Stimulated activated CD8-positive, alpha-beta memory T cell treated with anti-CD3 and anti-CD28 coated beads, Interleukin-15, amount 100 ng/mL, for 4 hours (primary cell): ENCODE results near the gene INPP1.
"Not testable (repeated sequence)": the region's sequence is repeated elsewhere in the genome, so short reads cannot be mapped to it uniquely, and the experiment has no call there.

Experiments
- DNase-seq, 2 donors: peaks; one replicate each; pipeline ENCODE4 v3.0.0-alpha.2; 2020; ENCODE audit warnings: low read depth in 2 of 2

The INPP1 gene

GRCh38 chr2:190343536-190344275, at the start of gene INPP1:
TSS of gene INPP1 (plus strand) at chr2:190343589. CDS start at chr2:190360103, 16,514 bp downstream.
- DNase-seq = peak in 1 of 2 donors; percentile 21

- DNase-seq = not testable (repeated sequence)
Measured at GRCh38 chr2:190297880-190298279, 45.5 kb upstream of the INPP1 start.

- DNase-seq = no peak
Measured at GRCh38 chr2:190301032-190301431, 42.4 kb upstream of the INPP1 start.

GRCh38 chr2:190302052-190302451, 41.3 kb upstream of the INPP1 start:
- DNase-seq = no peak

GRCh38 chr2:190303647-190304046, 39.7 kb upstream of the INPP1 start:
- no peak for DNase-seq

- no peak for DNase-seq
Measured at GRCh38 chr2:190304404-190304803, 39.0 kb upstream of the INPP1 start.

- DNase-seq = no peak
Measured at GRCh38 chr2:190308031-190308430, 35.4 kb upstream of the INPP1 start.

GRCh38 chr2:190311893-190312634, 31.3 kb upstream of the INPP1 start:
- no peak for DNase-seq

GRCh38 chr2:190312635-190313025, 30.8 kb upstream of the INPP1 start:
- DNase-seq = not testable (repeated sequence)

GRCh38 chr2:190313880-190314279, 29.5 kb upstream of the INPP1 start:
- no peak for DNase-seq

GRCh38 chr2:190315273-190315672, 28.1 kb upstream of the INPP1 start:
- DNase-seq = no peak

GRCh38 chr2:190318514-190318913, 24.9 kb upstream of the INPP1 start:
- no peak for DNase-seq

- no peak for DNase-seq
Measured at GRCh38 chr2:190318931-190319554, 24.3 kb upstream of the INPP1 start.

- DNase-seq = peak; percentile 72 to 73
Measured at GRCh38 chr2:190319555-190320498, 23.6 kb upstream of the INPP1 start, which contains the start of gene HIBCH. TSS of gene HIBCH (minus strand) at chr2:190319826. CDS start at chr2:190319750, 76 bp downstream.

- no peak for DNase-seq
Measured at GRCh38 chr2:190320696-190321095, 22.7 kb upstream of the INPP1 start.

- no peak for DNase-seq
Measured at GRCh38 chr2:190323406-190323805, 20.0 kb upstream of the INPP1 start.

GRCh38 chr2:190325588-190325987, 17.8 kb upstream of the INPP1 start:
- no peak for DNase-seq

GRCh38 chr2:190327867-190328572, 15.4 kb upstream of the INPP1 start:
- DNase-seq = no peak

- no peak for DNase-seq
Measured at GRCh38 chr2:190328573-190329147, 14.7 kb upstream of the INPP1 start.

- DNase-seq = no peak
Measured at GRCh38 chr2:190333395-190333794, 10.0 kb upstream of the INPP1 start.
